ENCODE data around the gene CHAMP1. TPM values are rescaled to one million over a fixed set of nuclear protein-coding genes. Genes with fewer than 3 reads are reported as not detected.
A peak's percentile ranks its signal among the peaks of the same experiment; 100 is the strongest.

CHAMP1 gene
- total RNA-seq, 1 donor from 2014 or later = 23.2 TPM

DNA sequence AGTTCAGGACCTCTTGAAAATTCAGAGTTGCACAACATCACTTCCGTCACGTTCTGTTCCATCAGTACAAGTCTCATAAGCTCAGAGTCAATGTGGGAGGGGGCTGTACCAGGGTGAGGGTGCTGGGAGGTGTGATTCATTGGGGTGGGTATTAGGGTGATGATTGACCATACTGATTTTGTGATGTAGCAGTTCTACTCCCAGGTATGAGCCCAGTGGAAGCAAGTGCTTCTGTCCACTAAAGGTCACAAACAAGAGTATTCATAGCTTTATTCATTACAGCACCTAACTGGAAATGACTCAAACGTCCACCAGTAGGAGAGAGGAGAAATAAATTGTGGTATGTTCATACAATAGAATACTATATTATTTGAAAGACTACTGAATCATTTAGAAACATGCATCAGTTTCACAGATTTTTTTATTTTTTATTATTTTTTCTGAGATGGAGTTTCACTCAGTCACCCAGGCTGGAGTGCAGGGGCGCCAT, 45.0 kb upstream of the CHAMP1 start:
- peaks cover 57% of the 10 kb centered on the region for H3K36me3 Mint-ChIP-seq (ENCODE audit: unreplicated experiment)
- no peak overlapping the region for H3K4me3 Mint-ChIP-seq (ENCODE audit: unreplicated experiment)

DNA sequence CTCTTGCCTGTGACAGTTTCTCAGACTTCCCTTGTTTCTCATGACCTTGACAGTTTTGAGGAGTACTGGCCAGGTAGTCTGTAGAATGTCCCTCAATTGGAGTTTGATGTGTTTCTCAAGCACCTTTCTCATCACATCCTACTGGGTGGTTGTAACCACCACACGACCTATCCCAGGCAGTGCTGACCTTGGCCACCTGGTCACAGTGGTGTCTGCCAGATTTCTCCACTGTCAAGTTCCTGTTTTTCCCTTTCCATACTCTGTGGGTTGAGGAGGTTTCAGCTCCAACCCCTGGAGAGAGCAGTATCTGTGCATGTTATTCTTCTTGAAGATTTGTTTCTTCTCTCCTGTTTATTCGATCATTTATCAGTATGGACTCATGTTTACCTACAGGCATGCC, 41.3 kb upstream of the CHAMP1 start:
- H3K27me3 Mint-ChIP-seq (ENCODE audit: unreplicated experiment) = no peaks in the 10 kb centered on the region
- H3K4me3 Mint-ChIP-seq (ENCODE audit: unreplicated experiment) = no peak overlapping the region

More for the DNA sequence above, 45.0 kb upstream of the CHAMP1 start:
- DNase-seq (ENCODE audit: extremely low spot score, unreplicated experiment) = no peak
- Mint-ChIP-seq H3K9me3 (ENCODE audit: unreplicated experiment) (no peaks in the 10 kb centered on the region), H3K27ac (ENCODE audit: unreplicated experiment) (no peak overlapping the region), H3K27me3 (ENCODE audit: unreplicated experiment) (no peaks in the 10 kb centered on the region), H3K4me1 (ENCODE audit: unreplicated experiment) (peaks cover 16% of the 10 kb centered on the region)
- TF ChIP-seq, protein P1, sequence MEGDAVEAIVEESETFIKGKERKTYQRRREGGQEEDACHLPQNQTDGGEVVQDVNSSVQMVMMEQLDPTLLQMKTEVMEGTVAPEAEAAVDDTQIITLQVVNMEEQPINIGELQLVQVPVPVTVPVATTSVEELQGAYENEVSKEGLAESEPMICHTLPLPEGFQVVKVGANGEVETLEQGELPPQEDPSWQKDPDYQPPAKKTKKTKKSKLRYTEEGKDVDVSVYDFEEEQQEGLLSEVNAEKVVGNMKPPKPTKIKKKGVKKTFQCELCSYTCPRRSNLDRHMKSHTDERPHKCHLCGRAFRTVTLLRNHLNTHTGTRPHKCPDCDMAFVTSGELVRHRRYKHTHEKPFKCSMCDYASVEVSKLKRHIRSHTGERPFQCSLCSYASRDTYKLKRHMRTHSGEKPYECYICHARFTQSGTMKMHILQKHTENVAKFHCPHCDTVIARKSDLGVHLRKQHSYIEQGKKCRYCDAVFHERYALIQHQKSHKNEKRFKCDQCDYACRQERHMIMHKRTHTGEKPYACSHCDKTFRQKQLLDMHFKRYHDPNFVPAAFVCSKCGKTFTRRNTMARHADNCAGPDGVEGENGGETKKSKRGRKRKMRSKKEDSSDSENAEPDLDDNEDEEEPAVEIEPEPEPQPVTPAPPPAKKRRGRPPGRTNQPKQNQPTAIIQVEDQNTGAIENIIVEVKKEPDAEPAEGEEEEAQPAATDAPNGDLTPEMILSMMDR (IDR thresholded peaks at IDR 0.05) = no peak

DNA sequence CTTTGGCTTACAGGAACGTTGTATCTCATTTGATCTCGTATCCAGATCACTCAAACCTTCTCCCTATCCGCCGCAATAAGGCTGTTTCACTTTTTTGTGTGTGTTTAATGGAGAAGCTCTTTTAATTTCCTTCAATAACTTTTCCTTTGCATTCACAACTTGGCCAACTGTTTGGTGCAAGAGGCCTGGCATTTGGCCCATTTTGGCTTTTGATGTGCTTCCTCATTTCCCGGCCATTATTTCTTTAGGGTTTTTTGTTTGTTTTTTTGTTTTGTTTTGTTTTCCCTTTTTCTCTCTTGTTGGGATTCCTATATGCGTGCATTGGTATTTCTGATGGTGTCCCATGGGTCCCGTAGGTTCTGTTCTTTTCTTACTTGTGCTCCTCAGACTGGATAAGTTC, 39.0 kb upstream of the CHAMP1 start:
- no peak for DNase-seq (ENCODE audit: extremely low spot score, unreplicated experiment)
- no peak overlapping the region for H3K4me3 Mint-ChIP-seq (ENCODE audit: unreplicated experiment)
- H3K27ac Mint-ChIP-seq (ENCODE audit: unreplicated experiment) = no peak overlapping the region
- TF ChIP-seq, protein P1 (IDR thresholded peaks at IDR 0.05) = no peak
- H3K9me3 Mint-ChIP-seq (ENCODE audit: unreplicated experiment) = no peaks in the 10 kb centered on the region
- peaks cover 12% of the 10 kb centered on the region for H3K4me1 Mint-ChIP-seq (ENCODE audit: unreplicated experiment)
- H3K36me3 Mint-ChIP-seq (ENCODE audit: unreplicated experiment) = peaks cover 40% of the 10 kb centered on the region
- H3K27me3 Mint-ChIP-seq (ENCODE audit: unreplicated experiment) = no peaks in the 10 kb centered on the region

More for the DNA sequence above, 41.3 kb upstream of the CHAMP1 start:
- H3K27ac Mint-ChIP-seq (ENCODE audit: unreplicated experiment) = no peak overlapping the region
- peaks cover 54% of the 10 kb centered on the region for H3K36me3 Mint-ChIP-seq (ENCODE audit: unreplicated experiment)
- H3K4me1 Mint-ChIP-seq (ENCODE audit: unreplicated experiment) = no peaks in the 10 kb centered on the region
- TF ChIP-seq, protein P1 (IDR thresholded peaks at IDR 0.05) = no peak
- no peak for DNase-seq (ENCODE audit: extremely low spot score, unreplicated experiment)
- no peaks in the 10 kb centered on the region for H3K9me3 Mint-ChIP-seq (ENCODE audit: unreplicated experiment)

DNA sequence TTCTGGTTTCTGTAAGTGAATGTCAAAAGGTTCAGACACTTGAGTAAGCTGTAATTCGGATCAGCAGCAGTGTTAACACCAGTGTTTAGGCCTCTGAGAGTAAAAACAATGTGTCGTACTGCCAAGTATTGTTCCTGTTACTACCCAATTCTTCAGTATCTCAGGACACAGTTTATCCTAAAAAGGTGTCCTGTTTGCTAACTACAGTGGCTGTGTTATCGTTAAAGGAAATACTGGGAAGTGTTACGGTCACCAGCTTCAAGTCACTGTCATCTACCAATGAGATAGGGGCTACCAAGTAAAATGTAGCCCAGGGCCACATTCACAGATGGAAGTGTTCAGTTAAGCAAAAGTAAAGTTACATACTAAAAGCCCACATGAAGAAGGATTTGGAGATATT, 35.2 kb upstream of the CHAMP1 start:
- no peak overlapping the region for H3K4me3 Mint-ChIP-seq (ENCODE audit: unreplicated experiment)
- no peaks in the 10 kb centered on the region for H3K9me3 Mint-ChIP-seq (ENCODE audit: unreplicated experiment)
- H3K4me1 Mint-ChIP-seq (ENCODE audit: unreplicated experiment) = peaks cover 32% of the 10 kb centered on the region
- DNase-seq (ENCODE audit: extremely low spot score, unreplicated experiment) = no peak
- H3K27me3 Mint-ChIP-seq (ENCODE audit: unreplicated experiment) = no peaks in the 10 kb centered on the region
- peak overlapping the region; percentile 96 for H3K27ac Mint-ChIP-seq (ENCODE audit: unreplicated experiment)
- TF ChIP-seq, protein P1 (IDR thresholded peaks at IDR 0.05) = no peak
- peaks cover 18% of the 10 kb centered on the region for H3K36me3 Mint-ChIP-seq (ENCODE audit: unreplicated experiment)

DNA sequence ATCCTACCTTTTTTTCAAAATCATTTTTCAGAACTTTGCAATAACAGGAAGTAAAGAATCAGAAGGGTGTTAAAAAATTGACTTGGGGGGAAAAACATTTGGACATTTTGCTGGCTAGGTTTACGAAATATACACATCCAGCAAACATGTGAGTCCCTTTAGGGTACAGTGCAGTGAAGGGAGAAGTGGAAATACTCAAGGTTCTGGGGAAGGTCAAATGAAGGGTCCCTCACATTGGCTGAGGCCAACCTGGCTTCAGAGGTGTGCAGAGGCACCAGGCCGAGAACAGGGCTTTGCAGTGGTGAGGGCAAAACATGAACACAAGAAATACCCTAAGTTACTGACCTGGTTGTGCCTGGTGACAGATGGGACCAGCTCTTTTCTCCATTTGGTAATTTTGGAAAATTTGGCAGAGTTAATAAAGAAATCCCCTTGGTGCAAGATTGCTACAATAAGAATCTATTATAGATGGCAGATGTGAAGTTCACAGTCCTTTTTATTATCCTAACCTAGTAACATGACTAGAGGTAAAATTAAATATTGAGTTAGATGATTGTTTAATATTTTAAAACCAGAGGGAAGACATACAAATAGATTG, 34.4 kb upstream of the CHAMP1 start:
- DNase-seq (ENCODE audit: extremely low spot score, unreplicated experiment) = no peak
- TF ChIP-seq, protein P1 (IDR thresholded peaks at IDR 0.05) = no peak
- Mint-ChIP-seq H3K27me3 (ENCODE audit: unreplicated experiment) (no peaks in the 10 kb centered on the region), H3K9me3 (ENCODE audit: unreplicated experiment) (no peaks in the 10 kb centered on the region), H3K4me3 (ENCODE audit: unreplicated experiment) (peak overlapping the region; percentile 38), H3K4me1 (ENCODE audit: unreplicated experiment) (peaks cover 33% of the 10 kb centered on the region), H3K36me3 (ENCODE audit: unreplicated experiment) (peaks cover 15% of the 10 kb centered on the region), H3K27ac (ENCODE audit: unreplicated experiment) (peak overlapping the region; percentile 96)

Measured in osteocyte (in vitro differentiated cells).